AG09319 (cell line): ENCODE data around the gene ACRV1.
A peak's percentile ranks its signal among the peaks of the same experiment; 100 is the strongest.

ENCODE experiments used
- DNase-seq: peaks from one replicate; pipeline ENCODE4 v3.0.0-alpha.2; 2010; ENCODE audit warnings: low read depth; ENCODE audit errors: extremely low read depth
- TF ChIP-seq, protein P1 (sequence below): IDR thresholded peaks from 2 replicates; pipeline ENCODE4 v1.5.1; 2011; ENCODE audit warnings: low read depth, mild to moderate bottlenecking, inconsistent platforms, low read length, moderate library complexity

The ACRV1 gene

DNA sequence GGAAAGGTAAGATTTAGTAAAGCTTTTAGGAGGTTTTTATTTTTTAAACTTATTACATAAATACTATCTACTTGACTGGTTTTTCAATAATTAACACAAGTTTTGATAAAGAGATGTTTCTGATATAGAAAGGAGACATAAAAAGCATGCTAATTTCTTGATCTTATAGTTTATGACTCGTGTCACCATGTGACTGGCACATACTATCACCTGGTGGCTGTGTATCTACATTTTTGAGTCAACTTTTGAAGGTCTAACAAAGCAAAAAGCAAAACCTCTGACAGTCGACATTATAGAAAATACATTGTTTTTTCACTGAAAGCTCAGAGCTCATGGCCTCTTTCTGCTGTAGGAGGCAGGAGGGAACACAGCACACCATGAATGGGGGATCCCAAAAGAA is 810 bp downstream of the ACRV1 start:
- TF ChIP-seq, protein P1, sequence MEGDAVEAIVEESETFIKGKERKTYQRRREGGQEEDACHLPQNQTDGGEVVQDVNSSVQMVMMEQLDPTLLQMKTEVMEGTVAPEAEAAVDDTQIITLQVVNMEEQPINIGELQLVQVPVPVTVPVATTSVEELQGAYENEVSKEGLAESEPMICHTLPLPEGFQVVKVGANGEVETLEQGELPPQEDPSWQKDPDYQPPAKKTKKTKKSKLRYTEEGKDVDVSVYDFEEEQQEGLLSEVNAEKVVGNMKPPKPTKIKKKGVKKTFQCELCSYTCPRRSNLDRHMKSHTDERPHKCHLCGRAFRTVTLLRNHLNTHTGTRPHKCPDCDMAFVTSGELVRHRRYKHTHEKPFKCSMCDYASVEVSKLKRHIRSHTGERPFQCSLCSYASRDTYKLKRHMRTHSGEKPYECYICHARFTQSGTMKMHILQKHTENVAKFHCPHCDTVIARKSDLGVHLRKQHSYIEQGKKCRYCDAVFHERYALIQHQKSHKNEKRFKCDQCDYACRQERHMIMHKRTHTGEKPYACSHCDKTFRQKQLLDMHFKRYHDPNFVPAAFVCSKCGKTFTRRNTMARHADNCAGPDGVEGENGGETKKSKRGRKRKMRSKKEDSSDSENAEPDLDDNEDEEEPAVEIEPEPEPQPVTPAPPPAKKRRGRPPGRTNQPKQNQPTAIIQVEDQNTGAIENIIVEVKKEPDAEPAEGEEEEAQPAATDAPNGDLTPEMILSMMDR, result no peak
- DNase-seq, result no peak

DNA sequence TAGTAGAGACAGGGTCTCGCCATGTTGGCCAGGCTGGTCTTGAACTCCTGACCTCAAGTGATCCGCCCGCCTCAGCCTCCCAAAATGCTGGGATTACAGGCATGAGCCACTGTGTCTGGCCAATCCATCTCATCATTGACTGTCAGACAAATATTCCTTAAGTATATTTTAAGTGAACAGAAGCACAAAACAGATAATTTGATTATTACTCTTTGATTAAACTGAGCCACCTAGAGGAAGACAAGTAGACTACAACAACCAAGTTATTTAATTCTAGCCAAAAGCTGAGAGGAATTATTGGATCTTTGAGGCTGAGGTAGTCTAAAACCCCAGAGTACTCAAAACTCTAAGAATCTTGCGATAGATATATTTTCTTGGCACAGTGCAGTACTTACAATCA is 1.2 kb downstream of the ACRV1 start:
- TF ChIP-seq, protein P1, result peak; percentile 10; the same call in 1 of the 2 replicates
- DNase-seq, result no peak

DNA sequence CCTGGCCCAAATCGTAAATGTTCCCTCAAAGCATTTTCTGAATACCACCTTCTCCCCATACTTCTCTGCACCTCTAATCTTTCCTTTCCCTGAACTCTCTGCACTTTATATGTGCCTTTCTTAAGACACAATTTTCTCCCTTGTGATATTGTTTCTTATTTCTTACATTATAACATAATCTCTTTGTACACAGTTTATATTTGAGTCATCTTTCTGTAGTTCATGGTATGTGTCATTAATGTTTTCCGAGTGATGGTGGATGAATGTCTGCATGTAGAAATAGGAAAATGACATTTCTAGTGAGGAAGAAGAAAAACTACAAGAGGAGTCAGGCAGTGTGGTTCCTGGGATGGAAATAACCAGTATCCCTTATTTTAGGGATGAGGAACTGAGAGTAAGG is 5.5 kb downstream of the ACRV1 start:
- TF ChIP-seq, protein P1, result no peak
- no peak for DNase-seq

DNA sequence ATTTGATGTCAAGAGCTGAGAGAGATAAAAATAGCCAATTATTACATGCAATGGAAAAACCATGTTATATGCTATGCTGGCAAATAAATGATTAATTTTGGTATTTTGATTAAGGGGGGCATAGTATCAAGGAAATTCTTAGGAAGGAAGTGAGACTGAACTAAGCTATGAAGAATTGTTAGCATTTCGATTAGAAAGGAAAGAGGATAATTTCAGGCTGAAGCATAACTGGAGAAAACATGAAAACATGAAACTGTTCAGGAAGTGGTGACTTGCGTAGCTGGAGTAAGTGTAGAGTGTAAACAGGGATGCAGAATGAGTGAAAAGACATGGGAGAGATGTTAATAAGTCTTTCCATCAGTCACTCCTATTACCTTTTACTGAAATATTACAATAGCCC is 6.4 kb downstream of the ACRV1 start:
- no peak for DNase-seq
- TF ChIP-seq, protein P1, result no peak

DNA sequence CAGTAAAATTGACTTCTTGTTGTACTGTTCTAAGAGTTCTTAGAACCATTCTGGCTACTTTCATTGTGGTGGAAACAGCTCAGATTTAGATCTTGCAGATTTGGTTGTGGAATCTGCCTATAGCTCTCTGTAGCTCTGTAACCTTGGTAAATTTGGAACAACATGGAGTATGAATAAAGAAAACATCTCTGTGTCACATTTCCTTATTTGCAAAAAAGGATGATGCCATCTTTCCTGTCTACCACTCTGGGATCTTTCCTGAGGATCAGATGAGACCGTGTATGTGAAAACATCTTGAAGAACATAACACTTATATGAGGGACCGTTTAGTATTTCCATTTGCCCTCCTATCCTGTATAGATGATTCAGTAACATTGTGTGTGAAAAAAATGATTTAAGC is 9.1 kb downstream of the ACRV1 start:
- TF ChIP-seq, protein P1, result no peak
- no peak for DNase-seq

DNA sequence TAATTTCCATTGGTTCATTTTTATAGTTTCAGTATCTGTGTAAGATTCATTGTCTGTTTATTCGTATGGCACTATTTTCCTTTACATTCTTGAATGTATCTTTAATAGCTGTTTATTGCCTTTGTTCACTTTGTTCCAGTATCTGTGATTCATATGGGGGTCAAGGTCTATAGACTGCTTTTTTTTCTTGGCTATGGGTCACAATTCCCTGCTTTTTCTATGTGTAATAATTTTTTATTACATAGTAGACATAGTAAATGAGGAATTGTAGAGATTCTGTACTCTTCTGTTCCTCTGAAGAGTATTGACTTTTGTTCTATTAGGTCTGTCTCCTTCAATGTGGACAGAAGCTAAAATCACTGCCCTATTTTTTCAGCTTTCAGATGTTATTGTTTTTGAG is 10.5 kb downstream of the ACRV1 start:
- TF ChIP-seq, protein P1, result no peak
- no peak for DNase-seq

DNA sequence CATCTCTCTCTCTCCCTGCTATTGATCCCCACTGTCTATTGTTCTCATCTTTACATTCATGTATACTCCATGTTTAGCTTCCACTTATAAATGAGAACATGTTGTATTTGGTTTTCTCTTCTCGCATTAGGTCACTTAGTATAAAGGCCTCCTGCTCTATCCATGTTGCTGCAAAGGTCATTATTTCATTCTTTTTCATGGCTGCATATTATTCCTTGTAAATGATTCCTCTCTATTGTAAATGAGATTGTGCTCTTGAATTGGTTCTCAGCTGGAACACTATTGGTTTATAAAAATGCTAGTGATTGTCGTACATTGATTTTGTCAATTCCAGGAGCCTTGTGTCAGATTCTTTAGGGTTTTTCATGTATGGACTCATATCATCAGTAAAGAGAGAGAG is 13.5 kb downstream of the ACRV1 start:
- TF ChIP-seq, protein P1, result no peak
- DNase-seq, result no peak

DNA sequence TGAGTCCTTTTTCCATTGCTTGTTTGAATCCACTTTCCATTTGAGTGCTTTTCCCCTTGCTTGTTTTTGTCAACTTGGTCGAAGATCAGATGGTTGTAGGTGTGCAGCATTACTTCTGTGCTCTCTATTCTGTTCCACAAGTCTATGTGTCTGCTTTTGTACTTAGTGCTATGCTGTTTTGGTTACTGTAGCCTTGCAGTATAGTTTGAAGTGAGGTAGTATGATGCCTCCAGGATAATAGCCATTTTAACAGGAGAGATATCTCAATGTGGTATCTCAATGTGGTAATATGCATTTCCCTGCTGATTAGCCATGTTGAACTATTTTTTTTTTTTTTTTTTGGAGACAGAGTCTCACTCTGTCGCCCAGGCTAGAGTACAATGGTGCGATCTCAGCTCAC is 16.7 kb downstream of the ACRV1 start:
- TF ChIP-seq, protein P1, result no peak
- no peak for DNase-seq
